ENCODE measurements around the gene AFMID. TPM values are rescaled to one million over a fixed set of nuclear protein-coding genes. Genes with fewer than 3 reads are reported as not detected.
A peak's percentile ranks its signal among the peaks of the same experiment; 100 is the strongest.
"Not testable (repeated sequence)": the region's sequence is repeated elsewhere in the genome, so short reads cannot be mapped to it uniquely, and the experiment has no call there.

AFMID gene
- total RNA-seq, 2 donors from 2014 or later: 27.1 to 60.6 TPM

DNA sequence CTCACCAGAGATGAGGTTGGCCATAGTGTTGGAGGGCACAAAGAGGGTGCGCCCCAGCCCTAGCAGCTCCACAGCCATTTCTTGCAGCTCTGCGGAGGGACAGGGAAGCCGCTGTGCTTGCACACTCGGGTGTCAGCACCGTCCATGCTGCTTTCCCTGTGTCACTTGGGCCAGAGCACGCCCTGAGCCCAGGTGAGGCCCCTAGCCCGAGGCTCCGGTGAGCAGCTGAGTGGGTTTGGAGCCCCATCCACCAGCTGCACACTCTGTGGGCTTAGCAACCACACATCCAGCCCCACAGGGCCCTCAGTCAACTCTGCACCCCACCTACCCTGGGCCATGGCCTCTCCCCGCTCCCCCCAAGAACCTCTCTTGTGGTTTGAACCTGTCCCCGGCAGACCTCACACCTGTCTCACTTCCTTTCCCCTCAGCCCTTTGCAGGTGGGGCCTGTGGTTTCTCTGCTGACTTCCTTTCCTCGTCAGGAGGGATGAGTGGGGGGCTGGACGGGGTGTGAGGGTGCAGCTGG, 65.0 kb downstream of the AFMID start:
- peak overlapping the region in 1 of 2 donors; percentile 35 for H3K27ac Mint-ChIP-seq
- no peaks in the 10 kb centered on the region for H3K9me3 Mint-ChIP-seq
- DNase-seq (ENCODE audit: low spot score in 2 of 2) (peak in 1 of 2 donors; percentile 31), ATAC-seq (peak; percentile 23 to 25)
- no peaks in the 10 kb centered on the region for H3K36me3 Mint-ChIP-seq

DNA sequence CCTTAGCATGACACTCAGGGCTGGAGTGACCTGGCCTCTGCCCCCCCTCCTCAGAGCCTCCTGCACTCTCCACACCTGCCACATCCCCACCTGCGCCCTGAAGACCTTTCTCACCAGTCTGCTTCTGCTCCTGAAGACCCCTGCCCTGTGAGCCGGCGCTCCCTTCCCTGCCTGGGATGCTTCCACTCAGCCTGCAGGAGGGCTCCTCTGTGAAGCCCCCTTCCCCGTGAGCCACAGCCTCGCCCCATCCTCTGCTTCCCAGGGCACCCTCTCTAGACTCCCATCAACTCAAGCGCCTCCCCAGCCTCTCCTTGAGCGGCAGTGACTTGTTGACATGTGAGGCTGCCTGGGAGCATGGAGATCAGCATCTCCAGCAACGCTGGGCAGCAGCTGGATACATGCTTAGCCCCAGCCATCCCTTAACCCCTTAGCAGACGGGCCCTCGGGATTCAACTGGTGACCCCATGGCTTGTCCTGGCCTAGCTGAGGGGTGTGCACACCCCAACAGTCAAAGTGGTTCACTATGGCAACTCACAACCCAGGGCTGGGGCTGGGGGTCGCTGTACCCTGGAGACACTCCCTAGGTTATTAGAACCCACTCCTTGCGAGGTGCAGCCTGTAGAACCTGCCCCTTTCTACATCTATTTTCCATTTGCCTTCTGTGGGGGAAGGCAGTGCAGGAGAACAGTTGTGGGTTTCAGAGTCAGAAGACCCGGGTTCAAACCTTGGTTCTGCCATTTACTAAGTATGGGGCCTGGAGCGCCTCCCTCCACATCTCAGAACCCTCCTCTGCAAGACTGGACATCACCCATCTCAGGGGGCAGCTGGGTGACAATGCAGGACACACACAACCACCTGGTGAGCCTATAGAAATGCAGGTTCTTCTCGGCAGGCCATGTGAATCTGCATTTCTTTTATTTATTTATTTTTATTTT, 65.8 kb downstream of the AFMID start:
- Mint-ChIP-seq H3K9me3 (no peaks in the 10 kb centered on the region), H3K27ac (peak overlapping the region in 1 of 2 donors; percentile 35), H3K36me3 (no peaks in the 10 kb centered on the region)
- DNase-seq (ENCODE audit: low spot score in 2 of 2) (no peak), ATAC-seq (no peak)

DNA sequence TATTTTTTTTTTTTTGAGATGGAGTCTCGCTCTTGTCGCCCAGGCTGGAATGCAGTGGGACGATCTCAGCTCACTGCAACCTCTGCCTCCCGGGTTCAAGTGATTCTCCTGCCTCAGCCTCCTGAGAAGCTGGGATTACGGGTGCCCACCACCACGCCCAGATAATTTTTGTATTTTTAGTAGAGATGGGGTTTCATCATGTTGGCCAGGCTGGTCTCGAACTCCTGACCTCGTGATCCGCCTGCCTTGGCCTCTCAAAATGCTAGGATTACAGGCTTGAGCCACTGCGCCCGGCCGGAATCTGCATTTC, 66.4 kb downstream of the AFMID start:
- H3K27ac Mint-ChIP-seq: peak overlapping the region in 1 of 2 donors; percentile 84
- H3K36me3 Mint-ChIP-seq; ATAC-seq; H3K9me3 Mint-ChIP-seq; DNase-seq (ENCODE audit: low spot score in 2 of 2): not testable (repeated sequence)

- ATAC-seq (peak; percentile 62 to 70), DNase-seq (ENCODE audit: low spot score in 2 of 2) (peak; percentile 81 to 84)
- no peaks in the 10 kb centered on the region for H3K9me3 Mint-ChIP-seq
- H3K27ac Mint-ChIP-seq: peak overlapping the region; percentile 69 to 84
- no peaks in the 10 kb centered on the region for H3K36me3 Mint-ChIP-seq
Observed at GRCh38 chr17:78253946-78254672, 66.9 kb downstream of the AFMID start.

GRCh38 chr17:78255029-78255656, 68.0 kb downstream of the AFMID start:
- DNase-seq (ENCODE audit: low spot score in 2 of 2) (no peak), ATAC-seq (no peak)
- H3K36me3 Mint-ChIP-seq: no peaks in the 10 kb centered on the region
- H3K9me3 Mint-ChIP-seq: no peaks in the 10 kb centered on the region
- no peak overlapping the region for H3K27ac Mint-ChIP-seq

DNA sequence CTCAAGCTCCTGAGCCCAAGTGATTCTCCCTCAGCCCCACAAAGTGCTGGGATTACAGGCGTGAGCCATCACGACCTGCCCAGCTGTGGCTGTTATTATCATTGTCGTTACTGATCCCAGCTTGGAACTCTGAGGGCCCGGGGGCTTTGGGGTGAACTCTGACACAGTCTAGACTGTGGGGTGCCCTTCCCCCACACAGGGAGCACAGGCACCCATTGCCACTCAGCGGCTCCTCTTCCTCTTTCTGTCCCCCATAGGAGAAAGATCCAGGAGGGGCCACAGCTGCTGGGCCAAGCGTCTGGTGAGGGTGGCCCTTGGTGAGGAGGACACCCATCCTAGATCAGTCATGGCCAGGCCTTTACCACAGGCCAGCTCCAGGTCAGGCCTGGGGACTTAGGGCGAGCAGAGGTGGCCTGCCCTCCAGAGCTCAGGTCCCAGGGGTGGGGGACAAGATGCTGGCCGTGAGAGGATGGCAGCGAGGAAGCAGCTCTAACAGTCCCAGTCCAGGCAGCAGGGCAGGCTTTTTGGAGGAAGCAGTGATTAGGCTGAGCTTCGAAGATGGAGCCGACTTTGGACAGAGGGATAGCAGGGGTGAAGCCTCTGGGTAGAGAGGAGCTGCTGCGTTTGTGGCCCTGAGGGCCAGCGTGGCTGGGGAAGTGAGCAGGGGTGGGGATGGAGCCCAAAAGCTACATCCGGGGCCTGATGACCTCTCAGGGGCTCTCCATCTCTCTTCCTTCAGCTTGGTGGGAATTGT, 69.0 kb downstream of the AFMID start:
- no peak for DNase-seq (ENCODE audit: low spot score in 2 of 2)

DNA sequence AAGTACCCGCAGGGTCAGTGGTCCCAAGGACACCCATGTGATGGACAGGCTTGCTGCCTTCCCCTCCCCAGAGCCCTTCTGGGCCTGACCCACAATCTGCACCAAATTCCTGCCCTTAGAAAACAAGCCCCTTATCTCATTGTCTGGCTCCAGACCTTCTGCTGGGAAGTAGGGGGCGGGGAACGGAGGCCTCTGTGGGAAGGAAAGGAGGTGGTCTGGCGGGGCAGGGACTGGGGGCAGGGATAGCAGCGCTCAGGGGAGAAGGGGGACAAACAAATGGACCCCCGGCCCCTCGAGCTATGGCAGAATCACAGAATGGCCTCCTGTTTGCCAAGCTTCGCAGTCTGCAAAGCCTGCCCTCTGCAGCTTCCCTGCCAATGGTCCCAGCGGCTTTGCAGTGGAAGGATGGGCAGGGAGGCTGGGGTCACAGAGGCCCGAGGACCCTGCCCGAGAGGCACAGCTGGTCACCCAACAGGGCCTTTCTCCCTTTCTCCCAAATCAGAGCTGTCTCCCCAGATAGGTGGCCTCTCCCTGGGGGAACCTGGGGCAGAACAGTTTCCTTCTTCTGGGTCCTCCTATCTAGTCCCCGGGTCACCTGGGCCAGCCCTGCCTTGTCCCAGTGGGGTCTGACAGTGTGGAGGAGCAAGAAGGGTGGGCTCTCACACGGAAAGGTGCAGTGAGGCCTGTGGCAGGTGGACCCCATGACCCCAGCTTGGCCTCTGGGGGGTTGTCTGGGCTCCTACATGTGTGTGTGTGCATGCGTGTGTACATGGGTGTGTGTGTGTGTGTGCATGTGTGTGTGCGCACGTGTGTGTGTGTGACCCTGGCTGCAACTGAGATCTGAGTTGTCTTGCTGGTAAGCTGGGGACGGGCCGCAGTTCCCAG, 69.8 kb downstream of the AFMID start:
- Mint-ChIP-seq H3K27ac (peak overlapping the region in 1 of 2 donors; percentile 91), H3K36me3 (no peaks in the 10 kb centered on the region), H3K9me3 (no peaks in the 10 kb centered on the region)
- ATAC-seq (no peak), DNase-seq (ENCODE audit: low spot score in 2 of 2) (no peak)

More for the DNA sequence above, 69.0 kb downstream of the AFMID start:
- Mint-ChIP-seq H3K27ac (peak overlapping the region; percentile 35 to 36), H3K9me3 (no peaks in the 10 kb centered on the region), H3K36me3 (no peaks in the 10 kb centered on the region)
- no peak for ATAC-seq

Other genes with a start within 250 kb of the AFMID start
- gene TNRC6C, start 228.7 kb upstream of the AFMID start, total RNA-seq: 10 to 100 TPM; 13.4 to 28.8 TPM
- 100 to 1,000 TPM; 165 to 233 TPM for gene TMC6, start 58.6 kb upstream of the AFMID start, total RNA-seq
- 100 to 1,000 TPM; 165 to 187 TPM for gene TMC8, start 56.6 kb upstream of the AFMID start, total RNA-seq
- not detected for gene C17orf99, start 41.0 kb upstream of the AFMID start, total RNA-seq
- 10 to 100 TPM; 84.0 to 92.7 TPM for gene SYNGR2, start 18.8 kb upstream of the AFMID start, total RNA-seq
- 100 to 1,000 TPM; 129 to 234 TPM for gene TK1, start 310 bp upstream of the AFMID start, total RNA-seq
- gene BIRC5, start 26.9 kb downstream of the AFMID start, total RNA-seq: 100 to 1,000 TPM in 1 of 2 donors, 10 to 100 TPM in 1; 87.4 to 106 TPM
- not detected for gene TMEM235, start 44.3 kb downstream of the AFMID start, total RNA-seq
- gene SOCS3, start 172.7 kb downstream of the AFMID start, total RNA-seq: 100 to 1,000 TPM; 179 to 182 TPM
- gene PGS1, start 191.3 kb downstream of the AFMID start, total RNA-seq: 100 to 1,000 TPM in 1 of 2 donors, 10 to 100 TPM in 1; 63.5 to 122 TPM